RWPE2 (cell line): Measurements from ENCODE around the gene SLC26A1.

Experiments used
- ATAC-seq: fragments of 200-7000 bp; cut with Tn5 transposase; 3 replicates; pipeline ENCODE4 v1.9.1; 2021; ENCODE audit warnings: low read depth
- DNase-seq: peaks from one replicate; pipeline ENCODE4 v3.0.0-alpha.2; 2020; ENCODE audit warnings: low spot score
- H3K27ac ChIP-seq: fragments of 450-650 bp; 2 replicates; pipeline ENCODE4 v1.5.1; 2017; ENCODE audit warnings: mild to moderate bottlenecking; ENCODE audit not compliant: poor library complexity, severe bottlenecking
- H3K27me3 ChIP-seq: fragments of 250-450 bp; sonication (Bioruptor Pico); 2 replicates; pipeline ENCODE4 v1.5.1; 2021; ENCODE audit warnings: mild to moderate bottlenecking, moderate library complexity; ENCODE audit not compliant: insufficient read depth, poor library complexity, severe bottlenecking
- H3K36me3 ChIP-seq: fragments of 250-450 bp; sonication (Bioruptor Pico); 2 replicates; pipeline ENCODE4 v1.5.1; 2020; ENCODE audit warnings: low read depth, mild to moderate bottlenecking, moderate library complexity
- H3K4me1 ChIP-seq: fragments of 250-450 bp; sonication (Bioruptor Pico); 2 replicates; pipeline ENCODE4 v1.5.1; 2021; ENCODE audit warnings: mild to moderate bottlenecking, moderate library complexity; ENCODE audit not compliant: insufficient read depth, poor library complexity, severe bottlenecking
- H3K4me3 ChIP-seq: fragments of 250-450 bp; sonication (Bioruptor Pico); 2 replicates; pipeline ENCODE4 v1.5.1; 2021; ENCODE audit warnings: mild to moderate bottlenecking, moderate library complexity; ENCODE audit not compliant: severe bottlenecking
- H3K9me3 ChIP-seq: fragments of 250-450 bp; sonication (Bioruptor Pico); 2 replicates; pipeline ENCODE4 v1.5.1; 2021; ENCODE audit warnings: mild to moderate bottlenecking, moderate library complexity; ENCODE audit not compliant: severe bottlenecking
- CTCF ChIP-seq: fragments of 450-650 bp; IDR thresholded peaks from one replicate; pipeline ENCODE4 v1.5.1; 2017; ENCODE audit warnings: mild to moderate bottlenecking, moderate library complexity; ENCODE audit not compliant: poor library complexity, severe bottlenecking

The SLC26A1 gene

GRCh38 chr4:1023895-1024740, 30.9 kb upstream of the SLC26A1 start:
- H3K4me1 ChIP-seq, result no peaks in the 10 kb centered on the region
- no peaks in the 10 kb centered on the region for H3K27me3 ChIP-seq
- 0 out of 2 replicates have a peak, but pooled peaks cover 4% of the 10 kb centered on the region for H3K36me3 ChIP-seq
- ATAC-seq (no peak), DNase-seq (no peak)
- H3K4me3 ChIP-seq, result no peak overlapping the region
- no peak overlapping the region for H3K27ac ChIP-seq
- TF ChIP-seq CTCF, result no peak
- no peaks in the 10 kb centered on the region for H3K9me3 ChIP-seq

- Histone ChIP-seq H3K36me3 (0 out of 2 replicates have a peak, but pooled peaks cover 4% of the 10 kb centered on the region), H3K9me3 (no peaks in the 10 kb centered on the region), H3K4me3 (no peak overlapping the region), H3K27me3 (no peaks in the 10 kb centered on the region), H3K4me1 (no peaks in the 10 kb centered on the region), H3K27ac (no peak overlapping the region)
- TF ChIP-seq CTCF, result no peak
- no peak for ATAC-seq
- DNase-seq, result no peak
Observed at GRCh38 chr4:1023075-1023640, 30.0 kb upstream of the SLC26A1 start.

GRCh38 chr4:1022739-1023066, 29.5 kb upstream of the SLC26A1 start:
- Histone ChIP-seq H3K27ac (no peak overlapping the region), H3K9me3 (no peaks in the 10 kb centered on the region), H3K4me3 (no peak overlapping the region), H3K36me3 (0 out of 2 replicates have a peak, but pooled peaks cover 4% of the 10 kb centered on the region), H3K27me3 (no peaks in the 10 kb centered on the region), H3K4me1 (no peaks in the 10 kb centered on the region)
- DNase-seq (no peak), ATAC-seq (no peak)
- no peak for TF ChIP-seq CTCF

- no peak overlapping the region for H3K4me3 ChIP-seq
- no peak overlapping the region for H3K27ac ChIP-seq
- no peaks in the 10 kb centered on the region for H3K4me1 ChIP-seq
- DNase-seq, result no peak
- no peak for TF ChIP-seq CTCF
- H3K27me3 ChIP-seq, result no peaks in the 10 kb centered on the region
- 0 out of 2 replicates have a peak, but pooled peaks cover 4% of the 10 kb centered on the region for H3K36me3 ChIP-seq
- ATAC-seq, result no peak
- no peaks in the 10 kb centered on the region for H3K9me3 ChIP-seq
Observed at GRCh38 chr4:1022051-1022738, 29.0 kb upstream of the SLC26A1 start.
